OCI-LY3 (cell line): ENCODE measurements around the gene HLTF.

ENCODE experiments used
- CTCF ChIP-seq: fragments of 200-600, 300-600 bp; sonication (generic); IDR thresholded peaks from 2 replicates; pipeline ENCODE4 v1.5.1; 2014; ENCODE audit warnings: antibody characterized with exemption, low read length, low read depth
- EZH2phosphoT487 ChIP-seq: fragments of 200-600 bp; shearing (Covaris generic); IDR thresholded peaks from 2 replicates; pipeline ENCODE4 v1.6.1; 2018; ENCODE audit warnings: antibody characterized with exemption, mixed run types, low read depth

DNA sequence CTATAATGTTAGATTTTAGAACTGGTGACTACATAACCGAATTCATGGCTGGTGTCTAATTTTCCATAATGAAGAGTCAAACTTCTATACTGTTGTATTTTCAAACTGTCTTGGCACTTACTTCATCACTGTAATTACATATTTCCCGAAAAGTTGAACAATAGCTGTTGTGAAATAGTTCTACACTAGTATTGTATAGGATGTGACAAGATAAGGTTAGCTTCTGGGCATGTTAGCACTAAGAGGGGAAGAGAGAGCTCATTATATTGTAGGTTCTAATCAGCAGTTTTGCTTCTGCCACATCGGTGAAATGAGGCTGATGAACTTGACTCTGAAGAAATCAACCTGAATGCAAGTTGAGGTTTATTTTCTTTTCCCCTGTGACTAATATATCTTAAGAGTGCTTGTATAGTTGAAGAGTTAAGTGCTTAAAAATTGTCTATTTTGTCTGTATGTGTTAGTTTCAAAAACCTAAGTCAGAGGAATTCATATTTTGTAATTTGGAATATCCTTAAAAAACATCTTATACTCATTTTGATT, 86.1 kb downstream of the HLTF start:
- TF ChIP-seq CTCF (no peak), EZH2phosphoT487 (no peak)
